ENCODE measurements around the gene DNAJC17. TPM values are rescaled to one million over a fixed set of nuclear protein-coding genes. Genes with fewer than 3 reads are reported as not detected.

The DNAJC17 gene
- total RNA-seq, 3 donors from 2014 or later (not counting 1 experiment from before 2014, with no cell fraction given): 36.2 to 64.9 (median 50.0) TPM

- Mint-ChIP-seq H3K27me3 (ENCODE audit: low read depth in 2 of 2) (peaks cover 5 to 12% of the 10 kb centered on the region in 2 donors), H3K4me1 (peaks cover 0 to 4% of the 10 kb centered on the region in 2 donors), H3K27ac (no peak overlapping the region), H3K36me3 (no peaks in the 10 kb centered on the region), H3K9me3 (no peaks in the 10 kb centered on the region), H3K4me3 (no peak overlapping the region)
- intact Hi-C loops (cut with micrococcal nuclease): no loop called here
- 91% methylated on average over 9 of the region's 10 CpGs for WGBS (ENCODE audit: insufficient coverage)
- H3K4me1 ChIP-seq (ENCODE audit: control insufficient read depth, insufficient read depth, low read length): peaks cover 11% of the 10 kb centered on the region
- no peak for DNase-seq
- no peaks in the 10 kb centered on the region for H3K27me3 ChIP-seq (ENCODE audit: control insufficient read depth, insufficient read depth, low read length)
- TF ChIP-seq CTCF (IDR thresholded peaks at IDR 0.05): no peak
- H3K27ac ChIP-seq (ENCODE audit: low read length): no peak overlapping the region
- no peak overlapping the region for H3K4me3 ChIP-seq (ENCODE audit: low read length)
- H3K36me3 ChIP-seq (ENCODE audit: control insufficient read depth, insufficient read depth, low read length): no peaks in the 10 kb centered on the region
- H3K9me3 ChIP-seq (ENCODE audit: control insufficient read depth, insufficient read depth, low read length): no peaks in the 10 kb centered on the region
- no peak for ATAC-seq
Measured at GRCh38 chr15:40854161-40854560, 46.9 kb upstream of the DNAJC17 start.

- Mint-ChIP-seq H3K27me3 (ENCODE audit: low read depth in 2 of 2) (peaks cover 0 to 8% of the 10 kb centered on the region in 2 donors), H3K9me3 (no peaks in the 10 kb centered on the region), H3K27ac (no peak overlapping the region), H3K4me3 (no peak overlapping the region), H3K36me3 (no peaks in the 10 kb centered on the region), H3K4me1 (no peaks in the 10 kb centered on the region)
- Histone ChIP-seq H3K27me3 (ENCODE audit: control insufficient read depth, insufficient read depth, low read length) (no peaks in the 10 kb centered on the region), H3K9me3 (ENCODE audit: control insufficient read depth, insufficient read depth, low read length) (no peaks in the 10 kb centered on the region), H3K27ac (ENCODE audit: low read length) (no peak overlapping the region), H3K4me3 (ENCODE audit: low read length) (no peak overlapping the region), H3K36me3 (ENCODE audit: control insufficient read depth, insufficient read depth, low read length) (no peaks in the 10 kb centered on the region), H3K4me1 (ENCODE audit: control insufficient read depth, insufficient read depth, low read length) (peaks cover 6% of the 10 kb centered on the region)
- ATAC-seq (no peak), DNase-seq (no peak)
- TF ChIP-seq CTCF (IDR thresholded peaks at IDR 0.05): no peak
- intact Hi-C loops (cut with micrococcal nuclease): no loop called here
- 93% methylated on average over 16 of the region's 16 CpGs for WGBS (ENCODE audit: insufficient coverage)
Measured at GRCh38 chr15:40853241-40853890, 46.1 kb upstream of the DNAJC17 start.

GRCh38 chr15:40852529-40852928, 45.3 kb upstream of the DNAJC17 start:
- WGBS (ENCODE audit: insufficient coverage): 98% methylated on average over 5 of the region's 5 CpGs

More at GRCh38 chr15:40852529-40852928, 45.3 kb upstream of the DNAJC17 start:
- intact Hi-C loops (cut with micrococcal nuclease): no loop called here
- Mint-ChIP-seq H3K27me3 (ENCODE audit: low read depth in 2 of 2) (peaks cover 0 to 11% of the 10 kb centered on the region in 2 donors), H3K36me3 (no peaks in the 10 kb centered on the region), H3K4me1 (no peaks in the 10 kb centered on the region), H3K9me3 (no peaks in the 10 kb centered on the region), H3K4me3 (no peak overlapping the region), H3K27ac (no peak overlapping the region)
- no peaks in the 10 kb centered on the region for H3K27me3 ChIP-seq (ENCODE audit: control insufficient read depth, insufficient read depth, low read length)
- peaks cover 3% of the 10 kb centered on the region for H3K4me1 ChIP-seq (ENCODE audit: control insufficient read depth, insufficient read depth, low read length)
- no peaks in the 10 kb centered on the region for H3K36me3 ChIP-seq (ENCODE audit: control insufficient read depth, insufficient read depth, low read length)
- no peaks in the 10 kb centered on the region for H3K9me3 ChIP-seq (ENCODE audit: control insufficient read depth, insufficient read depth, low read length)
- ATAC-seq: no peak
- no peak for TF ChIP-seq CTCF (IDR thresholded peaks at IDR 0.05)
- H3K4me3 ChIP-seq (ENCODE audit: low read length): no peak overlapping the region
- DNase-seq: no peak
- H3K27ac ChIP-seq (ENCODE audit: low read length): no peak overlapping the region

Data from natural killer cell (primary cell).